HG03575 (cell line): Measurements from ENCODE around the gene ACER2.
"Not testable (repeated sequence)": the region's sequence is repeated elsewhere in the genome, so short reads cannot be mapped to it uniquely, and the experiment has no call there.

ENCODE experiments used
- ATAC-seq: cut with Tn5 transposase; IDR thresholded peaks from one replicate; pipeline ENCODE4 v1.9.1; 2021; ENCODE audit not compliant: unreplicated experiment, insufficient number of reproducible peaks, low FRiP score; ENCODE audit errors: extremely low read depth

The ACER2 gene

DNA sequence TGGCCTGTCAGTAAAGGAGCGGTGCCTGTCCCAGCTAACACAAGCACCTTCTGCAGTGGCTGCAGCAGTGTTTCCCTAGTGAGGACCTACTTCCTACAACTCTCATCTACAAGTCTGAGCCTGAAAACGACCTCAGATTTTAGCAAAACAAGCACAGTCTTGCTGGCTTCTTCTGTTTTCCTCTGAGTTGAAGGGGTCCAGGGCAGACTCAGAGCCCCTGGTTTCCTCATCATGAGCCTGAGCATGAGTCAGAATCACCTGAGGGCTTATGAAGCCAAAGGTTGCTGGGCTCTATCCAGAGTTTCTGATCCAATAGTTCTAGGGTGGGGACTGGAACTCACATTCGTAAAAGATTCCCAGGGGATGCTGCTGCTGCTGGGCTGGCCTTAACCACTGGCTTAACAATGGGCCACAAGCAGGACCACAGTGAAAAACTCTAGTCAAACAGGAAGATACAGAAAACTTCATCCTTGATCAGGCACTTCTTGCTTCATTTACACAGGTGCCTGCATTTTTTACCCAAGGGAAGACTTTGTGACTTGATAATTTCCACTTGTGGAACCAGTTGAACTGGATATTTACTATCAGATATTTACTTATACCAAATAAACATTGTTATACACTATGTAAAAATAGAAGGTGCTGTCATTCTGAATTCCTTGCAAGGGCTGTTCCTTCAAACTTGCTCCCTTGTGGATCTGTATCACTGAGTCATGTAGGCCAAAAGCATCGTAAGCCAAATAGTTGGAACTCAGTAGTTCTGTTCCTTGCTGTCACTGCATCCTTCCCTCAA is 4.3 kb upstream of the ACER2 start:
- ATAC-seq = no peak

DNA sequence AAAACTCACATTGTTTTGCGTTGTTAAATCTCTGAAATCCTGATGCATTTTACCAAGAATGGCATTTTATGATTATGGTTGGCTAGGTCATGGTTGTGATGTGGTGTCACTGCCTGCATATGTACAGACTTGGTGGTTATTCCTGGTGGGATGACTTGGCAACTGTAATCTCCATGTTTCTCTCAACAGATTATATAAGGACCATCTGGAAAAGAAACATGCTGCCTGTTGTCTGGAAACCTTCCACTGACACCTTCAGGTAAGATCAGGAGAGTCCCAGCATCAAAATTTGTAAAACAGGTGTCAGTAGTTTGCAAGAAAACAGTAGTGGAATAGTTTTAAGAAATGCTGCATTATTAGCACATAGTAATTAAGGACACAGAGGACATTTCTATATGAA is 3.0 kb upstream of the ACER2 start:
- ATAC-seq = no peak

DNA sequence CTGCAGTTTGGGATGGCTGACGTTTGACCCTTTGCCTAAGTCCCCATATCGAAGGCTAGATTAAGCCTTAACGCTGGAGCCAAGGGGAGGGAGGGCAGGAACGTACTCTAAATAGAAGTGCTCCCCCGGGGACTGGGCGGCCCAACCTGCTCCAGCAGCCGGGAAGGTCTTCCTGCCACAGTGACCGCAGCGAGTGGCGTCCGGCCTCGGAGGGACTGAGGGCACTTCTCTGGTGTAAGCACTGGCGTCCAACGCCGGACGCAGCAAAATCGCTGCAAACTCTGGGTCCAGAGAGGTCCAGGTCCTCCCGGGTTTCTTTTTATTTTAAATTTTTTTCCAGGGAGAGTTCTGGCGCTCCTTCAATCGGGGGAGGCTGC is 505 bp upstream of the ACER2 start:
- ATAC-seq = no peak

DNA sequence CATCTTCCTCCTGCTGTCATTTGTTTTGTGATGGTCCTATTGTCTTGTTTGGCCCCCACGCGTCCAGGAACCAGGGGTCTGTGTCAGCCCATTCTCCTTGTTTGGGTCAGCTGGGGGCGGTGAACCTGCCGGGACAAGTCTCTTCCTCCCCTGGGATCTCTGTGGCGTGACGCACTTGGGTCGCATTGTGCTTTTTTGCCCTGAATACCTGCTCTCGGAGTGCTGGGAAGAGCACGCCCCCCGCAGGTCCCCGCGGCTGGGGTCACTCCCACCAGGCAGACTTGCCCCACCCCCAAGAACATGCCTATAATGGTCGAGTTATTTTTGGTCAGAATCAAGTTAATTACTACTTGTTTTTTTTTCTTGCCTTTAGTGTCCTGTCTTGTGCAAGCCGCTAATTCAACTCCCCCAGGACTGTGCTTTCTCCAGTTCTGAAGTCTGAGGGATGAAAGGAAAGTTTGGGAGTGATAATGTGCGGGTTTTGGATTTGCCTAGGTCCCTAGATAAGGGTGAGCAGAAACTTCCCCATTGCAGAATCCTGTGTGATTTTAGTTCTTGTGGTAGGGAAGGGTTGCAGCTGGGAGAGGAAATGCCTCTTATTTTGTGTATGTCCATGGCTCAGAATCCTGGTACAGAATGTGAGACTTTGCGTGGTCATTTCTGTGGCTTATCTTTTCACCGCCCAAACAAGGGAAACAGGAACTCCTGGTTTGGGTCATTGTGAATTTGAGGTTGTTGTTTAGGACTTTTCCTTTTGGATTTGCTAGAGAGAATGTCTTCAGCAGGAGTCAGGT is 789 bp downstream of the ACER2 start:
- no peak for ATAC-seq

DNA sequence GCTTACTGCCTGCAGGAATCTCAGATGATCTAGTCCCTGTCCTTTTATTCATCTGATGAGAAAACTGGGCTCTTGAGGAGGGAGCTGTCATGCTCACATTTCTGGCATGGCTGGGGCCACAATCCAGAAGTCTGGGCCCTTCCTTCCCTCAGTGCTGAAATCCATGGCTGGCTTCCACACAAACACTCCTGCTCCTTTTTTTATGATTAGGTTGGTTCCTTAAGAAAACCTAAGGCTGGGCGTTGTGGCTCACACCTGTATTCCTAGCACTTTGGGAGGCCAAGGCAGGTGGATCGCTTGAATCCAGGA is 1.3 kb downstream of the ACER2 start:
- no peak for ATAC-seq

DNA sequence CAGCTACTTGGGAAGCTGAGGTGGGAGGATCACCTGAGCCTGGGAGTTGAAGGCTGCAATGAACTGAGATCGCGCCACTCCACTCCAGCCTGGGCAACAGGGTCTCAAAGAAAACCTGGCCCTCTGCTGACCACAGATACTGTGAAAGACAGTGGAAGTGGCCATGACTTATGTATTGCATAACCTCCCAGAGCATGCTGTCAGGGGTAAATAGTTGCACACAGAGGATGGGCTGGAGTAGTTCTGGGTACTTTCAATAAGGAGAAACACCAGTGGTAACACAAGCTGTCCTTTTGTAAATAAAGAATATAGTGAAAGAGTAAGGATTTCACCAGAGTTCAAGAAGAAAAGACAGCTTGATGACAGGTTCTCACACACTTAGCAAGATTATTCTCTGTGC is 1.8 kb downstream of the ACER2 start:
- no peak for ATAC-seq

DNA sequence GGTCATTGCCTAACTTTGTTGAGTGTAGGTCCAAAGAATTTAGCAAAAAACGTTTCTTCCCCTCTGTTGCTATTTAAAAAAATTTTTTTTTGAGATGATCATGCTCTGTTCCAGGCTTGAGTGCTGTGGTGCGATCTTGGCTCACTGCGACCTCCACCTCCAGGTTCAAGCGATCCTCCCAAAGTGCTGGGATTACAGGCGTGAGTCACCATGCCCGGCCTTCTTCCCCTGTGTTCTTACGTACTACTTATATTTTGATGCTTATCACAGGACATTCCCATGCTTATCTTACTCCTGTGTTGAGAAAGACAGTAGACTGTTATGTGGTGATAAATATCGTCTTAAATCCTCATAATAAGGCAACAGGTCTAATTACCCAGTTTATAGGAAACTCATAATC is 2.5 kb downstream of the ACER2 start:
- no peak for ATAC-seq

DNA sequence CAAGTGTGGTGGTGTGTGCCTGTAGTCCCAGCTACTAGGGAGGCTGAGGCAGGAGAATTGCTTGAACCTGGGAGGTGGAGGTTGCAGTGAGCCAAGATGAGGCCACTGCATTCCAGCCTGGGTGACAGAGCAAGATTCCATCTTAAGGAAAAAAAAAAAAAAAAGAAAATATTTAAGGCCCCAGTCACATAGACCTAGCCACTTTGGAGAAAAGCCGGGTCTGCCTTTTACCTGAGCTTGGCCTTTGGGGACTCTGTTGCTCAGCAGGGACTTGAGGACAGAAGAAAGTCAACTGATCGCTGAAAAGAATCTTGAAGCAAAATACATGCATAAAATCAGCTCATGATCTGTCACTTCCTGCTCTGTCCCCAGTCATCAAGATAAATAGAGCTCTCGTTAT is 4.6 kb downstream of the ACER2 start:
- ATAC-seq = not testable (repeated sequence)

DNA sequence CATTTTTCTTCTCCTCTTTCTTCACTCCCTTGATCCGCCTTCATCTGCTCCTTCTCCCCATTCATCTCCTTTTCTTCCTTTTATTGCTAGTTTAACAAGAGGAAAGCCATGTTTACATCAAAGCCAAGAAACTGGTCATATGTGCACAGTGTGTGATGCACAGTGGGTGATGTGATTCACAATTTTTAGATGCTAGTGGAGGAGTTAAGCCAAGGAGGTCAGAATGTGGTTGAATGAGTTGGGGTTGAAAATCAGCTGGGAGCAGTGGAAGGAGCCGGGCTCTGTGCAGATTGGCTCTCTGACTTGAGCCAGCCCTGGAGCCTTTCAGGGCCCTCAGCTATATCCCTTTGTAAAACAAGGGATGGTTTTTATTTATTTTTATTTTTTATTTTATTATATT is 7.3 kb downstream of the ACER2 start:
- ATAC-seq = no peak

DNA sequence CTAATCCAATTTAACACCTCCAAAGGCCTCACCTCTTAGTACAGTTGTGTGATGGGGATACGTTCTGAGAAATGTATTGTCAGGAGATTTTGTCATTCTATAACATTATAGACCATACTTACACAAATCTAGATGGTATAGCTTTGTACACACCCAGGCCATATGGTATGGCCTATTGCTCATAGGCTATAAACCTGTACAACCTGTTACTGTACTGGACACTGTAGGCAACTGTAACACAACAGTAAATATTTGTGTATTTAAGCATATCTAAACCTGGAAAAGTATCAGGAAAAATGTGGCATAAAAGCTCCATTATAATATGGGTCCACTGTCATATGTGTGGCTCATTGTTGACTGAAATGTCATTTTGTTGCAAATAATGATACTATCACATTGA is 12.1 kb downstream of the ACER2 start:
- ATAC-seq = no peak

DNA sequence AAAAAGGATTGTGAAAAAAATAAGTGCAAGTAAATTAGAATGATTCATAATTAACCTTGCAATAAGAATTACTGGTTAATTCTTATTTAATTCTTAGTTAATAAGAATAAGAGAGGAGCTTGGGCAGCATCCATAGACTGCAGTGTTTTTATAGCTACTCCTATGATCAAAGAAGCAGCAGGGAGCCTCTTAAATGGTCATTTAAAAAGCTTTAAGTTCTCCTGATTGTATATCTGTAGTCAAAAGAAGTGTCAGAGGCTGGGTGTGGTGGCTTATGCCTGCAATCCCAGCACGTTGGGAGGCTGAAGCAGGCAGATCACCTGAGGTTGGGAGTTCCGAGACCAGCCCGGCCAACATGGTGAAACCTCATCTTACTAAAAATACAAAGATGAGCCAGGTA is 14.4 kb downstream of the ACER2 start:
- ATAC-seq = no peak

DNA sequence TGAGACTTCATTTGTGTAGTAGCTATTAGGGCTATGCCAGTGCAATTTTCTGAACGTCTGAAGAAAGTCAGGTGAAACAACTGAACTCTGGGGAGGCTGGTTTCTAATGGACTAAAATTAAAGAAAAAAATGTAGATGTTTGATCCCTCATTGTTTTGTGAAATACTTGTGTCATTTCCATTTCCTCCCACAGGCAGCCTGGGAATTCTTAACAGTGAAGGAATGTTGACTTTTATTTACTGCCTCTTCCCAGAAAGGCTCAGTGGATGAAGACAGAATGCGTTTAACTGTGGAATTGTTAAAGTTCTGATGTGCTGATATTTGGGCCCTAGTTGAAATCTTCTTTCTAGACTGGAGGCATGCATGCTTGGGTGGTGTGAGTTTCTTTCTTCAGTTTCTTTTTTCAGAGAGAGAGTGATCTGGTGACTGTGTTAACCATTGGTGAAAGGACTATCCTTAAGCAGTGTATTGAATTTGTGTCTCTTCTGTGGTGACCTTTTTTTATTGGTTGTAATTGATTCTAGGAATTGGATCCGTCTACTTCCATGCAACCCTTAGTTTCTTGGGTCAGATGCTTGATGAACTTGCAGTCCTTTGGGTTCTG is 15.5 kb downstream of the ACER2 start:
- ATAC-seq = no peak

DNA sequence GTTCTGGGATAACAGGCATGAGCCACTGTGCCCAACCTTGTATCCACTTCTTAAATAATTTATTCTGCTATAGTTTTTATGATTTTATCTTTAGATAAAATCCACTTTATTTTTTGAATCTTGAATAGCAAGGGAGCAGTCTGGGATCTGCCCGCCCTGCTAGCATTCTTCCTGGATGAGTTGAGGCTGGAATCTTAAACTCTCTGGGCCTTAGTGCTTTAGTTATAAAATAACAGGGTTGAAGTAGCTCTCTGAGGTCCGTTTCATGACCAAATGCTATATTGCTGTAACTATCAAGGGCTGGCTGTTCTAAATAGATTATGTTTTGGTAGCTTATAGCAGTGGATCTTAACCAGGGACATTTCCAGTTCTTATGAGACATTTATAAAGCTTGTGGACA is 20.8 kb downstream of the ACER2 start:
- ATAC-seq = no peak

DNA sequence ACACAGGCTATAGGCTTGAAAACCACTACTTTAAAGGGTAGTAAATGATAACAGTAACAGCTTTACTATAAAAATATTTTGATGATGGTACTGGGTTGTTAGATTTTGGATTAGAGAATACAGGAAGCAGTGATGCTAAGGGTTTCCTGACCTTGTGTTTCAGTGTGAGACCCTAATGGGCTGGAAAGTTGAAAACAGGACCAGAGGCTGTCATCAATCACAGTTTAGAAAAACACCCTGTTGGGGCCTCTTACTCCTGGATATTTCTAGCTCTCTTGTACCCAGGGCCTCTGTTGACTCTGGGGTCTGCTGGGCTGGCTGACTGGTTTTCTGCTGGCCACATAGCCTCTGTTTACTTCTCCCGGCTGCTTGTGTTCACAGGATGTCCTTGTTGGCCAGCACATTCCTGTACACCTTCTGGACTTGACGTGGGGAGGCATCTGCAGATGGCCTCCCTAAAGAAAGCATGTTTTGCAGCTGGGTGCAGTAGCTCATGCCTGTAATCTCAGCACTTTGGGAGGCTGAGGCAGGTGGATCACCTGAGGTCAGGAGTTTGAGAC is 21.5 kb downstream of the ACER2 start:
- no peak for ATAC-seq

DNA sequence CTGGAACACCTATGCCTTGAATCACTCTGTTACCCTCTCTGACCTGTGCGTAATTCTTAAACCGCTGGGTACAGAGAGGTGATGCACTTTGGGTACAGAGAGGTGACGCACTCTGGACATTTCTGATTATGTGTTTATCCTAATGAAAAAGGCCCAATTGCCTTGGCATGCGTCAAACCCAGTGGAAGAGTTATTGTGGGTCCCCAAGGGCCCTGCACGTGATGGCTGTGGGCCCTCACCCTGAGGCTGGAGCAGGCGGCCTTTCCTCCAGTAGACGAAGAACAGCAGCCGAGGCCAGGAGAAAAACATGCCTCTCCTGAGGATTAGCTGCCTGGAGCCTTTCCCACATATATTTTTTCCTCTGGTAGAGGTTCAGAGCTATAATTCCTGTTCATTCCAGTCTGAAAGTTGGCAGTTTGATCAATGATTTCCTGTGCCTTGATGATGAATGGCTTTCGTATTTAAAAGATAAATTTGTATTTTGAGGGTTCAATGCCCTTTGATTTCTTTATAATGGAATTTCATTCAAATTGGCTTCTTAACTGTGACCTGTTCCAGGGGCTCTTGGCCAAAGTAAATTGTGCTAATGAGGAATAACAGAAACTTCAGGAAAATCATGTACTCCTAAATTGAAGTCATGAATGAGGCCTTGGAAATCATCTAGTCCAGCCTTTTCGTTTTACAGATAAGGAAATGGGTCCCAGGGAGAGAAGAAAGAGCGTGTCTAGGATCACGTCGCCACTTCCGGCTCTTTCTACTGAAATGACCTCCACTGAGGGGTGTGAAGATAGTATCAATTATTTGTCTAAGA is 22.8 kb downstream of the ACER2 start:
- ATAC-seq = no peak

DNA sequence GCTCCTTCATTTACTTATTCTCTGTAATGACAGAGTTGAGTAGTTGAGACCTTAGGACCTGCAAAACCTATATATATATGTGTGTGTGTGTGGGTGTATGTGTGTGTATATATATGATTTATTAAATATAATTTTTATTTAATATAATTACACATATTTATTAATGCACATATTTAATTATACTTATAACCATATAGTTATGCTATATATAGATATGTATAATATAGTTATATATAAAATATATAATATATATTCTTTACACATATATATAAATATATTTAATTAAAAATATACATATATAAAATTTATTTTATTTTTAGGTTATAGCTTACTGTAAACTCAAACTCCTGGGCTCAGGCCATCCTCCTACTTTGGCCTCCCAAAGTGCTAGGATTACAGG is 23.7 kb downstream of the ACER2 start:
- no peak for ATAC-seq

DNA sequence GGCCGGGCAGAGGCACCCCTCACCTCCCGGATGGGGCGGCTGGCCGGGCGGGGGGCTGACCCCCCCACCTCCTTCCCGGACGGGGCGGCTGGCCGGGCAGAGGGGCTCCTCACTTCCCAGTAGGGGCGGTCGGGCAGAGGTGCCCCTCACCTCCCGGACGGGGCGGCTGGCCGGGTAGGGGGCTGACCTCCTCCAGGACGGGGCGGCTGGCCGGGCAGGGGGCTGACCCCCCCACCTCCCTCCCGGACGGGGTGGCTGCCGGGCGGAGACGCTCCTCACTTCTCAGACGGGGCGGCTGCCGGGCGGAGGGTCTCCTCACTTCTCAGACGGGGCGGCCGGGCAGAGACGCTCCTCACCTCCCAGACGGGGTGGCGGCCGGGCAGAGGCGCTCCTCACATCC is 24.9 kb downstream of the ACER2 start:
- not testable (repeated sequence) for ATAC-seq

DNA sequence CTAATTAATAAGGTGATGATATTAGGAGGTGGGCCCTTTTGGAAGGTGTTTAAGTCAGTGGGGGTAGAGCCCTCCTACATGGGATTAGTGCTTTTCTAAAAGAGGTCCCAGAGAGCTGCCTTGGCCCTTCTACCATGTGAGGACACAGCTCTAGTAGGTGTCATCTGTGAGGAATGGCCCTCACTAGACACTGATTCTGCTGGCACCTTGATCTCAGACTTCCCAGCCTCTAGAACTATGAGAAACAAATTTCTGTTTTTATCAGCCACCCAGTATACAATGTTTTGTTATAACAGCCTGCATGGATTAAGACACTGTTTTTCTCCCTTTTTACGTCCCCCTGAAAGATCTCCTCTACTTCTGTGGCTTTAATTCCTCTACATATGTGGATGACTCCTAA is 31.6 kb downstream of the ACER2 start:
- no peak for ATAC-seq

DNA sequence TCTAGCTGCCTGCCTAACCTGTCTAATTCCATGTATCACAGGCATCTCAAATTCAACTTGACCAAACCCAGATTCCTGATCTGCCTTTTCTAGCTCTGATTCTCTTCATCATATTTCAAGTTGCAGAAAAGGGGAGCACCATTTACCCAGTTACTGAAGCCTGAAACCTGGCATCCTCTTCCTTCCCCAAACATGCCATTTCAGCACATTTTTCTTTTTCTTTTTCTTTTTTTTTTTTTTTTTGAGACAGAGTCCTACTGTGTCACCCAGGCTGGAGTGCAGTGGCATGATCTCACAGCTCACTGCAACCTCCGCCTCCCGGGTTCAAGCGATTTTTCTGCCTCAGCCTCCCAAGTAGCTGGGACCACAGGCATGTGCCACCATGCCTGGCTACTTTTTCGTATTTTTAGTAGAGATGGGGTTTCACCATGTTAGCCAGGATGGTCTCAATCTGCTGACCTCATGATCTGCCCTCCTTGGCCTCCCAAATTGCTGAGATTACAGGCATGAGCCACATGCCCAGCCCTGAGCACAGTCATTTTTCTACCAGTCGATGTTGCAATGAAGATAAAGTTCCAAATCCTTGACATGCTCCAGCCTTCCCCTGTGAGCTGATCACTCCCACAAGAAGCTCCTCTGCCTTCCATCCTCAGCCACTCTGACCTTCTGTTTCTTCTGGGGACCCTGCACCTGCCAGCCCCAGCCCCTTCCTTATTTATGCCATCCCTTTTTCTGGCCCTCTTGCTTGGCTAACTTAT is 32.2 kb downstream of the ACER2 start:
- no peak for ATAC-seq
